Amygdala (tissue), 56 donors: ENCODE measurements around the gene OLFM4.
"Not testable (repeated sequence)": the region's sequence is repeated elsewhere in the genome, so short reads cannot be mapped to it uniquely, and the experiment has no call there.

Experiments
- DNase-seq, 56 donors: peaks; one replicate each; lab custom pipeline; 2025; lab: John Stamatoyannopoulos, UW

OLFM4 gene

GRCh38 chr13:53014018-53014417, 14.6 kb upstream of the OLFM4 start:
- DNase-seq = not testable (repeated sequence)

DNA sequence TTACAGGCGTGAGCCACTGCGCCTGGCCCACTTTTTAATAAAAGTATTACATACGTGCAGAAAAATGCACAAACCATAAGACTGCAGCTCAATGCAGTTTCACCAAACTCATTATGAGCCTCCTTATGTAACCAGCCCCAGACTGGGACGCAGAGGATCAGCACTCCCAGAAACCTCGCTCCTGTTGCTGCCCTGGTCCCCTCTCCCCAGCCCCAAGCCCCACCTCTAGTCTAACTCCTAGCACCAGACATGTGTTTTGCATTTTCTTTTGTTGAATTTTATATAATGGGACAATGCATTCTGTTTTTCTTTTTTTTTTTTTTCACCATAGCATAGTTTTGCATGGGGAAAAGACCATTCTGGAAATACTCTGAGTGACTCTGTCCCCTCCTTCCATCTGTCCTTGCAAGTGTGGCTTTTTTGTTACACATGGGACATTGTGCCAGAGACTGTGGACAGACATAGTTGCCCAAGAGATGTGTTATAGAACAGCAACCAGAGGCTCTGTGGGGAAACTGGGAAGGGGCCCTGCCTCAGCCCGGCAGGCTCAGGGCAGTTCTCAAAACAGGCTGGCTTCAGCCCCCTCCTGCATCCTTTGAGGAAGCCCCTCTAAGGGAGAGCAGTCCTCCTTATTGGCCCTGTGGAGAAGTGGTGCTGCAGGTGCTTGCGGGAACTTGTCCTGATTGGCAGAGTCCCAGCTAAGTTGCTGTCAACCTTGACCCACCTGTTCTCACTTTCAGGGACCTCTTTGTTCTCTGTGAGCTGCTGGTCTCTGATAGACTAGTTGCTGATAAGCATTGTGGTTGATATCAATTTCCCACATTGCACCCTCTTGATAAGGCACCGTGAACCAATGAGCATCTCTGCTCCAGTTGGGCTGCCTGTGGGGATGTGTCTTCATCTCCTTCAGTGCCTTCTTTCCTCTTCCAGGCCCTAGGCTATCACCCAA, 13.8 kb upstream of the OLFM4 start:
- no peak for DNase-seq

GRCh38 chr13:53015971-53016370, 12.6 kb upstream of the OLFM4 start:
- no peak for DNase-seq

- no peak for DNase-seq
Measured at GRCh38 chr13:53017433-53017970, 11.1 kb upstream of the OLFM4 start.

GRCh38 chr13:53018690-53019647, 9.6 kb upstream of the OLFM4 start:
- no peak for DNase-seq

DNA sequence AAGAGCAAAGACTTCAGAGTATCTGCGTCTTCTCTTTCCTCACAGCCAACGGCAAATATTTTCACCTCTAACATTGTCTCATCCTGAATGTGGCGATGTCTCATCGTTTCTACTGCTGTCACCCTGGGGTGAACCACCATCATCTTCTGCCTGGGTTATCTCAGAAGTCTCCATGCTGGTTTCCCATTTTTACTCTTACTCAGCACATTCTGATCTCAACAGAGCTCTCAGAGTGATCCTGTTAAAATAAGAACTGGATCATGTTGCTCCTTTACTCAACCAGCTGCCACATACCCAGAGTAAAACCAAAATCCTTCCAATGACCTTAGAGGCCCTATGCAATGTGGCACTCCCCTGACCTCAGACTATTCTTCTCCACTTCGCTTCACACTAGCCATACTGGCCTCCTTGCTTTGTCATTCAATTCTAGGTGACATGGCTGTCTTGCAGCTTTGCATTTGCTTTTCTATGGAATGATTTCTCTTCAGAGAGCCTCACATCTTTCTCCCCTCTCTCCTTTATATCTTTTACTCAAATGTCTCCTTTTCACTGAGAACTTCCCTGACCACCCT, 7.8 kb upstream of the OLFM4 start:
- no peak for DNase-seq

DNA sequence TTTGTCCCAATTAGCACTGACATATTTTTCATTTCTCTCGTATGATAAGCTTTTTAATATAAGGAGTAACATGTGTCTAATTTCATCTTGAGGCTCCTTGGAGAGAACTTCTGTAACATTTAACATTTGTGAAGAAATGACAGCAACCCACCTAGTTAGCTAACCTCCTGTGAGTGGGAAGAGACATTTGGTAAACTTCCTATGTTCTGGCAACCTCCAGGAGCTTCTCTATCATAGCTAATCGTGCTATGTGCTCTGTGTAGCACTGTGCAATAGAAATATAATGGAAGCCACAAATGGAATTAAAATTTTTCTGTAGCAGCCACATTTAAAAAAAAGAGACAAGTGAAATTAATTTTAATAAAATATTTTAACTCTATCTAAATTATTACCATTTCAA, 5.4 kb upstream of the OLFM4 start:
- DNase-seq = no peak

DNA sequence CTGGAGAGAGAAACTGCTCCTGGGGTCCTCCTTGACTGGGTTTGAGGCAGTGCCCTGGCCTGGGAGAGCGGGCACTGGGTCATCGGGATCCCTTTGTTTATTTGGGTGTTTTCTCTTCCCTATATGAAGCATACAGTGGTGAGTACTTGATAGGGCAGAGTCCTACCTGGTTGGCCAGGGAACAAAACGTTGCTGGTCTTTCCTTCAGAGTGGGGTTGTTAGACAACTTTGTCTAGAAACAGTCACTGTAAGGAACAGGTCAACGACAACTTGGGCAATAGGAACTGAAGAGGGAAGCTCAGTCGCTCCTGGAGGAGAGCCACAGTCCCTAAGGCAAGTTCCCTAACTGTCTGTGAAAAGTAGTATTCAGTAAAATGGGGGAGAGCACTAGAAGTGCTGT, 550 bp upstream of the OLFM4 start:
- DNase-seq = no peak

DNA sequence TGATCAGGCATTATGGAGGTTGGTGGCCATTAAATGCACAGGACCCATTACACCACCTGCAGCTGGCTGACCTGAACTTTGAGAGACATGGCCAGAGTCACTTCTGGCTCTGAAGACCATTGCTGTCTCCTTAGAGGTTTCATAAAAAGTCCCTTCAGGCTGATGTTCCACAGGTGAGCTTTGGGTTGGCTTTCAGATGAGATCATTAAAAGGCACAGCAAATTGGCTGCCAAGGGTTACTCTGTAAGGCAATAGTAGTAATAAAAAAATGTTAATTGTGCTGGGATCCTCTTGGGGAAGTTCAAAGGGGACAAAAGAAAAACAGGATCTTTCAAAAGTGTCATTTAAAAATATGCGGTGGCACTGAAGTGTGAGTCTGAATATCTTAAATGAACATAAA, 4.2 kb downstream of the OLFM4 start:
- no peak for DNase-seq

DNA sequence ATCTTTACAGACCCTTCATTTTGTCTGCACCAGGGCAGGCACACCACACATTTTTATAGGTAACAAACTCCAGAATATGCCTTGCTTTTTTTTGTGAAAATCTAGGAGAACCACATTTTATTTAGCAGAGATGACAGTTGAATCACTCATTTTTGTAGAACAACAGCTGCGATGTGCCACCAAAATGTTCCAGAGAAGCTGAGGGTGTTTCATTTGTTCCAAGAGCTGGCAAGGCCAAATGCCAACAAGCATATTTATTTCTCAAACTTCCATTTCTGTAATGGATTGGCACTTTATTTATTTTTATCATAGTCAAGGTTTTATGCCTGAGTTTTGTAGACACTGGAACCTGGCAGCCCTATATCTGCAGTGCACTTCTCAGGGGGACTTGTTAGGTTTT, 10.4 kb downstream of the OLFM4 start:
- peak in 6 of 56 donors; percentile 7 to 36 (median 20) for DNase-seq

DNA sequence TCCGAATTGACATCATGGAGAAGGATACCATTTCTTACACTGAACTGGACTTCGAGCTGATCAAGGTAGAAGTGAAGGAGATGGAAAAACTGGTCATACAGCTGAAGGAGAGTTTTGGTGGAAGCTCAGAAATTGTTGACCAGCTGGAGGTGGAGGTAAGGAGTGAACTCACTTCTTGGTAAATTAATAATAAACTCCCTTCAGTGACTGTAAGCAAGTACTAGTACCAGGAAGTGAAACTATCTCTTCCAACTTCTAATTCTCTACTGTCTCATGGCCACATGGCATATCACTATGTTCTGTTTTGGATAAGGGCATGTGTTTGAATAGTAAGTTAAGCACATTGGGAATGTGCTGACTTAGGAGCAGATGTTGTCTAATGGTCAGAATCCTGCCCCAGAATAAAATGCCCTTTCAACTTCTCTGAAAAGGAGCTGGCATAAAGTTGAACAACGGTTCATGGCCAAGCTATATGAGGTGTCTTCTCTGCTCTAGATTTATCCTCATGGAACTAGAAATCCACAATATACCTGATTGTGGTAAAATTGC, 13.4 kb downstream of the OLFM4 start:
- no peak for DNase-seq

DNA sequence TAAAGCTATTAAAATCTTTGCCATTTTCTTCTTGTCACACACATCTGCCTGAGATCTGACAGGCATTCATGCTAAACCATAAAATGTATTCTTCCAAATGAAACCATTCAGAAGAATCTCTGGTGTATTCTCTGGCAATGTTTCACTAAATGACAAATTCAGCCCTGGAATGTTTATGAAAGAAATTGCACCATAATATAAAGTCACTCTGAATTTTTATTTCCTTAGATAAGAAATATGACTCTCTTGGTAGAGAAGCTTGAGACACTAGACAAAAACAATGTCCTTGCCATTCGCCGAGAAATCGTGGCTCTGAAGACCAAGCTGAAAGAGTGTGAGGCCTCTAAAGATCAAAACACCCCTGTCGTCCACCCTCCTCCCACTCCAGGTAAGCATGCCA, 14.3 kb downstream of the OLFM4 start:
- no peak for DNase-seq

- DNase-seq = no peak
Measured at GRCh38 chr13:53043398-53043797, 14.8 kb downstream of the OLFM4 start.

DNA sequence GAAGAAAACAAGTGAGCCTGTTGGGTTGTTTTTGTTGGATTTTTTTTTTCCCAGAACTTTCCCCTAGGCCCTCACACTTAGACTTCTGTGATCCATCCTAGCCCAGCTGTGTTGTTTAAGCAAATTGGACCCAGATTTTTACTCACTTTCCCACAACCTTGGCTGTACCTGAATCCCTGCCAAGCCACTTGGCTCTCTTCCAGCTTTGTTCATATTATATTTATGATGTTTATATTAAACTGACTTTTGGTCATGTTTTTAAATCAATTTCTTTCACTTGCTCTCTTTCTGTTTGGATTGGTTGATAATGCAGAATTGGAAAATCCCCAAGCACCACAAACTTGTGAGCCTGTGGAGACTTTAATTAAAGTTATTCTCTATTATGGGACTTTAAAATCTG, 16.6 kb downstream of the OLFM4 start:
- no peak for DNase-seq

DNA sequence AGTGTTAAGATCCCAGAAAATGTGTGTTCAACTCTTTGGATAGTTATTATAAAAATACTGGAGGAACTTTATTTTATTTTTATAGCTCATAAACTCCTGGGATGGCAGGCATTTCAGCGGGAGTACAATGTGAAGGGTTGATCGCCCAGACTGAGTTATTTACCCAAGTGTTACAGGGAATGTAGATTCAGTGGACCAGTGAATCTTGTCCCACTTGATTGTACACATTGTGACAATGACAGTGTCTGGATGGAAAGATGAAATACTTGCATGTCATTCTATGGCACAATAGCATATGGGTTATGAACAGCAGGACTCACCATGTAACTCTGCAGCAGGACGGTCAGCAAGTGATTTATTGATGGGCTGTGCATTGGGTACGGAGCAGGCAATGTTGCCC, 20.3 kb downstream of the OLFM4 start:
- no peak for DNase-seq

GRCh38 chr13:53050151-53050550, 21.5 kb downstream of the OLFM4 start:
- no peak for DNase-seq

- DNase-seq = peak in 1 of 56 donors; percentile 12
Measured at GRCh38 chr13:53052675-53053074, 24.1 kb downstream of the OLFM4 start.

DNA sequence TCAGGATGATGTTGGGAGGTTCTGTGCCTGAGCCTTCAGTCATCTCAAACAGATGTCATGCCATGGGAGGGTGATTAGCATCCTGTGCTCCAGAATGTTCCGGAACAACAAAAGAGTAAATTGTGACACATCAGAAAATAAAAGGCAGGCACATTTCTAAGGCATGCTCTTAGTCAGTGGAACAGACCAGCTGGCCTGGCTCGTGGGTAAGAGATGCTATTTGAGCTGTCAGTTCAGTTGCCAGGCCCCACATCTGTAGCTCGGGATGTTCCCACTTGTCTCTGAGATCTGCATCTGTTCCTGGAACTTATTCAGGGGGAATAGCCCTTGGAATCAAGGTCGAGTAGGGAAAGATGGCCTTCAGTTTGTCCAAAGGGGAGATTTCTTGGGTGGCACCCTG, 26.0 kb downstream of the OLFM4 start:
- peak in 1 of 56 donors; percentile 12 for DNase-seq

- DNase-seq = no peak
Measured at GRCh38 chr13:53058065-53058679, 29.6 kb downstream of the OLFM4 start.
